ENCODE data around the gene TH.

The TH gene

GRCh38 chr11:2164081-2164480 is 7.5 kb downstream of the TH start:
- H3K9me3 Mint-ChIP-seq, result no peaks in the 10 kb centered on the region
- no peaks in the 10 kb centered on the region for H3K4me1 Mint-ChIP-seq
- no peak overlapping the region for H3K4me3 Mint-ChIP-seq
- no peak overlapping the region for H3K27ac Mint-ChIP-seq
- H3K27me3 Mint-ChIP-seq, result peaks cover 1% of the 10 kb centered on the region
- H3K36me3 Mint-ChIP-seq, result no peaks in the 10 kb centered on the region

GRCh38 chr11:2163428-2163978 is 8.1 kb downstream of the TH start:
- Mint-ChIP-seq H3K27me3 (peaks cover 1% of the 10 kb centered on the region), H3K4me3 (no peak overlapping the region), H3K4me1 (no peaks in the 10 kb centered on the region), H3K36me3 (no peaks in the 10 kb centered on the region), H3K9me3 (no peaks in the 10 kb centered on the region), H3K27ac (no peak overlapping the region)

- no peaks in the 10 kb centered on the region for H3K36me3 Mint-ChIP-seq
- no peaks in the 10 kb centered on the region for H3K9me3 Mint-ChIP-seq
- peaks cover 1% of the 10 kb centered on the region for H3K27me3 Mint-ChIP-seq
- H3K4me3 Mint-ChIP-seq, result no peak within 1 kb of the TSS
- no peak within 1 kb of the TSS for H3K27ac Mint-ChIP-seq
- H3K4me1 Mint-ChIP-seq, result no peaks in the 10 kb centered on the region
Measured at GRCh38 chr11:2160736-2161259, 10.8 kb downstream of the TH start, which contains the start of gene INS. Gene INS, minus strand, starts transcription at chr11:2161209. Its CDS starts 238 bp downstream, at chr11:2160971.

DNA sequence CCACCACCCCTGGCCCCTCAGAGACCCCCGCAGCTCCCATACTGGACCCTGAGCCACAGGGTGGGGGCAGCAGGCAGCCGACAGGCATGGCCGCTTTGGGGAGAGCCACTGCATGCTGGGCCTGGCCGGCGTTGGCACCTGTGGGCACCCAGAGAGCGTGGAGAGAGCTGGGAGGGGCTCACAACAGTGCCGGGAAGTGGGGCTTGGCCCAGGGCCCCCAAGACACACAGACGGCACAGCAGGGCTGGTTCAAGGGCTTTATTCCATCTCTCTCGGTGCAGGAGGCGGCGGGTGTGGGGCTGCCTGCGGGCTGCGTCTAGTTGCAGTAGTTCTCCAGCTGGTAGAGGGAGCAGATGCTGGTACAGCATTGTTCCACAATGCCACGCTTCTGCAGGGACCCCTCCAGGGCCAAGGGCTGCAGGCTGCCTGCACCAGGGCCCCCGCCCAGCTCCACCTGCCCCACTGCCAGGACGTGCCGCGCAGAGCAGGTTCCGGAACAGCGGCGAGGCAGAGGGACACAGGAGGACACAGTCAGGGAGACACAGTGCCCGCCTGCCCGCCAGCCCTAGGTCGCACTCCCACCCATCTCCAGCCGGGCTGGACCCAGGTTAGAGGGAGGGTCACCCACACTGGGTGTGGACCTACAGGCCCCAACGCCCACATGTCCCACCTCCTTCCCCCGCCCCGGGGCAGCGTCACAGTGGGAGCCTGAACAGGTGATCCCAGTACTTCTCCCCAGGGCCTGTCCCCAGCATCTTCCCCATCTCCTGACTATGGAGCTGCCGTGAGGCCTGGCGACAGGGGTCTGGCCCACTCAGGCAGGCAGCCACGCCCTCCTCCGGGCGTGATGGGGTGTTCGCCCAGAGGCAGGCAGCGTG is 11.8 kb downstream of the TH start:
- Mint-ChIP-seq H3K4me1 (no peaks in the 10 kb centered on the region), H3K9me3 (no peaks in the 10 kb centered on the region), H3K27me3 (peaks cover 1% of the 10 kb centered on the region), H3K27ac (no peak overlapping the region), H3K36me3 (no peaks in the 10 kb centered on the region), H3K4me3 (no peak overlapping the region)

DNA sequence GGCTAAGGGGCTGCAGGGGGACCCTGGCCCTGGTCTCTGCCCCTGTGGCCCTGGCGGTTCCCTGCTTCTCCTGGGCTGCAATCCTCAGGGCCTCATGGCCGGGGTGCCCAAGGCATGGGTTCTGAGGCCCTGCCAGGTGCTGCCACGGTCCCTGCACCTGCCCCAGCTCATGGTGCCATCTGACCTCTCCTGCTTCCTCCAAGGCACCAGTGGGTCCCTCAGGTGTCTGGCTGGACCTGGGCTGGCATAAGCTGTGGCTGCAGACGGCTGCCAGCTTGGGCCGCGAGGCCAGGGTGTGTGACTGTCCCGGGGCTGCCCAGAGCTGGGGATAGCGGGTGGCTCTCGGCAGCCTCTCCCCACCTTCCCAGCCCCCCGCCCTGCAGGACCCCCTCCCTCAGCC is 12.6 kb downstream of the TH start:
- H3K36me3 Mint-ChIP-seq, result no peaks in the 10 kb centered on the region
- no peaks in the 10 kb centered on the region for H3K27me3 Mint-ChIP-seq
- no peak overlapping the region for H3K27ac Mint-ChIP-seq
- no peaks in the 10 kb centered on the region for H3K4me1 Mint-ChIP-seq
- no peaks in the 10 kb centered on the region for H3K9me3 Mint-ChIP-seq
- H3K4me3 Mint-ChIP-seq, result no peak overlapping the region

GRCh38 chr11:2158296-2158737 is 13.3 kb downstream of the TH start:
- Mint-ChIP-seq H3K4me1 (no peaks in the 10 kb centered on the region), H3K27me3 (no peaks in the 10 kb centered on the region), H3K4me3 (no peak overlapping the region), H3K9me3 (no peaks in the 10 kb centered on the region), H3K27ac (no peak overlapping the region), H3K36me3 (no peaks in the 10 kb centered on the region)

- H3K4me1 Mint-ChIP-seq, result no peaks in the 10 kb centered on the region
- no peaks in the 10 kb centered on the region for H3K27me3 Mint-ChIP-seq
- H3K36me3 Mint-ChIP-seq, result no peaks in the 10 kb centered on the region
- no peaks in the 10 kb centered on the region for H3K9me3 Mint-ChIP-seq
- no peak overlapping the region for H3K27ac Mint-ChIP-seq
- H3K4me3 Mint-ChIP-seq, result no peak overlapping the region
Measured at GRCh38 chr11:2157294-2158040, 14.1 kb downstream of the TH start.

GRCh38 chr11:2156416-2157182 is 15.0 kb downstream of the TH start:
- Mint-ChIP-seq H3K4me3 (no peak overlapping the region), H3K4me1 (no peaks in the 10 kb centered on the region), H3K27me3 (no peaks in the 10 kb centered on the region), H3K27ac (no peak overlapping the region), H3K36me3 (no peaks in the 10 kb centered on the region), H3K9me3 (no peaks in the 10 kb centered on the region)

DNA sequence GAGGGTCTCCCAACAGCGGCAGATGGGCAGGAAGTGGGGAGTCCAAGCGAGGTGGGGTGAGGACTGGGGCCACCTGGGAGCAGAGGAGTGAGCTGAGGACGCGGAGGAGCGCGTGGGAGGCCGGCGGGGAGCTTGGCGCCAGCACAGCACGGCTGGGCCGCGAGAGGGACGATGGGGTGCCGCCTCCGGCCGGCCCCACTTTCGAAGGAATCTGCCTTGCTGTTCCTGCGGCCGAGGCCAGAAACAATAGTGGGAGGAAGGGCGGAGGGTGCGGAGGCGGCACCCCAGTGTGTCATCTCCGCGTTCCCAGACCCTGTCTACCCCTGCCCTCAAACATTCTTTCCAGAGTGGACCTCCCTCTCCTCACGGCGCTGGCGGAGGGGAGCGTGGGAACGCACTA is 16.1 kb downstream of the TH start:
- no peak overlapping the region for H3K4me3 Mint-ChIP-seq

DNA sequence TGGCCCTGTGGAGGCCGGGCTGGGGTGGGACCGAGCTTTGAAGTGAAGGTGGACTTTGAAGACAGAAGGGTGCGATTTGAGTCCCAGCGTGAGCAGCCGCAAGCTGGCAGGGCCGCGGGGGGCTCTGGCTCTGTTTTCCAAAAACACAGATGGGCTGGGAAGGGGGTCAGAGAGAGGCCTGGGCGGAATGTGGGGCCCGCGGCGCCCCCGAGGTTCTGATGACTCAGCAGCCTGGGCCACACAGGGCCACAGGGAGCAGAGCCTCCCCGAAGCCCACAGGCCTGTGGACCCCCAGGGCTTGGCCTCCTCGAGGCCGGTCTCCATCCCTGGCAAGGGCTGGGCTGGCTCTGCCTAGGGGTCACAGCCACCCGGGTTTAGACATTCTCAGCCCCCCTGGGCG is 16.7 kb downstream of the TH start:
- Mint-ChIP-seq H3K4me3 (no peak overlapping the region), H3K36me3 (no peaks in the 10 kb centered on the region), H3K4me1 (peaks cover 4% of the 10 kb centered on the region), H3K27me3 (peaks cover 14% of the 10 kb centered on the region), H3K9me3 (no peaks in the 10 kb centered on the region), H3K27ac (no peak overlapping the region)

More for the DNA sequence above, 16.1 kb downstream of the TH start:
- Mint-ChIP-seq H3K27ac (no peak overlapping the region), H3K27me3 (peaks cover 8% of the 10 kb centered on the region), H3K4me1 (peaks cover under 1% of the 10 kb centered on the region), H3K36me3 (no peaks in the 10 kb centered on the region), H3K9me3 (no peaks in the 10 kb centered on the region)

DNA sequence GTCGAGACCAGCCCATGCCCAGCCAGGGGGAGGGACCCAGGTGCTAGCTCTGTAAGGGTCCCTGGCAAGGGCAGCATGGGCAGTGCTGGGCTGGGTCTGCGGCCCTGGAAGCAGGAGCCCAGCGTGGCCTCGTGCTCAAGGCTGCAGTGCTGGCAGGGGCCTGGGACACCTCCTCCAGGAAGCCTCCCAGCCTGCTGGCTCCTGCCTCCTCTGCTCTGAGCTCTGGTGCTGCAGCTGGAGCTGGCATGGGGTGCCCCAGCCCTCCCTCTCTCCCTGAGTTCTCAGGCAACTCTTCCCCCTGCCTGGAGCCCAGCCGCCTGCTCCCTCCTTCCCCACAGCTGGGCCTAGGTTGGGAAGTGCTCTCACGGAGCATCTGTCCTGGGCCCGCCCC is 17.4 kb downstream of the TH start:
- Mint-ChIP-seq H3K4me3 (no peak overlapping the region), H3K27ac (no peak overlapping the region), H3K27me3 (peaks cover 18% of the 10 kb centered on the region), H3K9me3 (no peaks in the 10 kb centered on the region), H3K4me1 (peaks cover 4% of the 10 kb centered on the region), H3K36me3 (no peaks in the 10 kb centered on the region)

DNA sequence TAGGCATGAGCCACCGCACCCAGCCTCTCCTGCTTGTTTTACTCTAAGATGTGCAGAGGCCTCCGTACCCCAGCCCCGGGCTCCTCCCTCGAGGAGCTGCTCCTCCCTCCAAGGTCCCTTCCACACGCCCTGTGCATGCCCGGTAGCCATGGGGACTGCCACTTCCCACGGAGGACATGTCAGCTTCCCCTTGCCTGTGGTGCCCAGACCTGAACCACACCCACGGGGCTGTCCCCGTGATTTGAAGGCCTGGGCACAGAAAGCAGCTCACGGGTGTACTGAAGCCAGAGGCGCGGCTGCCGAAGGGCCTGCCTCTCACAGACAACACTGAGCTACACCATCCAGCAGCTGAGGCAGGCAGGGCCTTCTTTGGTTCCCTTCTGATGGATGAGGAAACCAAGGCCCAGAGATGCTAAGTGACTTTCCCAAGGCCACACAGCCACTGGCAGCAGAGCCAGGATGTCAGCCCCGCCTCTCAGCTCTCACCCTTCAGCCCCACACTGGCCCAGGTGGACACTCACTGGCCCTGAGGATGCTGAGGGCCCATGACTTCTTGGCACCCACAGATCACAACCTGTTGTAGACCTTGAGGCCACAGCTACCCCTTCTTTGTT is 17.9 kb downstream of the TH start:
- H3K4me3 Mint-ChIP-seq, result no peak overlapping the region
- H3K27ac Mint-ChIP-seq, result no peak overlapping the region
- peaks cover 22% of the 10 kb centered on the region for H3K27me3 Mint-ChIP-seq
- H3K36me3 Mint-ChIP-seq, result no peaks in the 10 kb centered on the region
- H3K9me3 Mint-ChIP-seq, result no peaks in the 10 kb centered on the region
- peaks cover 4% of the 10 kb centered on the region for H3K4me1 Mint-ChIP-seq

- peaks cover 4% of the 10 kb centered on the region for H3K4me1 Mint-ChIP-seq
- no peaks in the 10 kb centered on the region for H3K36me3 Mint-ChIP-seq
- H3K27me3 Mint-ChIP-seq, result peaks cover 31% of the 10 kb centered on the region
- H3K4me3 Mint-ChIP-seq, result peak overlapping the region; percentile 36
- H3K9me3 Mint-ChIP-seq, result no peaks in the 10 kb centered on the region
- H3K27ac Mint-ChIP-seq, result no peak overlapping the region
Measured at GRCh38 chr11:2151500-2152257, 19.9 kb downstream of the TH start.

Data from activated naive CD4-positive, alpha-beta T cell treated with anti-CD3 and anti-CD28 coated beads, Interleukin-2, amount 50 U/mL, for 24 hours (primary cell).